ENCODE measurements around the gene RASD1. TPM values are rescaled to one million over a fixed set of nuclear protein-coding genes. Genes with fewer than 3 reads are reported as not detected.
A peak's percentile ranks its signal among the peaks of the same experiment; 100 is the strongest.

Gene RASD1
- polyA plus RNA-seq, 1 of the 3 experiments (the other 2 are of a cell fraction), result 0.43 TPM

DNA sequence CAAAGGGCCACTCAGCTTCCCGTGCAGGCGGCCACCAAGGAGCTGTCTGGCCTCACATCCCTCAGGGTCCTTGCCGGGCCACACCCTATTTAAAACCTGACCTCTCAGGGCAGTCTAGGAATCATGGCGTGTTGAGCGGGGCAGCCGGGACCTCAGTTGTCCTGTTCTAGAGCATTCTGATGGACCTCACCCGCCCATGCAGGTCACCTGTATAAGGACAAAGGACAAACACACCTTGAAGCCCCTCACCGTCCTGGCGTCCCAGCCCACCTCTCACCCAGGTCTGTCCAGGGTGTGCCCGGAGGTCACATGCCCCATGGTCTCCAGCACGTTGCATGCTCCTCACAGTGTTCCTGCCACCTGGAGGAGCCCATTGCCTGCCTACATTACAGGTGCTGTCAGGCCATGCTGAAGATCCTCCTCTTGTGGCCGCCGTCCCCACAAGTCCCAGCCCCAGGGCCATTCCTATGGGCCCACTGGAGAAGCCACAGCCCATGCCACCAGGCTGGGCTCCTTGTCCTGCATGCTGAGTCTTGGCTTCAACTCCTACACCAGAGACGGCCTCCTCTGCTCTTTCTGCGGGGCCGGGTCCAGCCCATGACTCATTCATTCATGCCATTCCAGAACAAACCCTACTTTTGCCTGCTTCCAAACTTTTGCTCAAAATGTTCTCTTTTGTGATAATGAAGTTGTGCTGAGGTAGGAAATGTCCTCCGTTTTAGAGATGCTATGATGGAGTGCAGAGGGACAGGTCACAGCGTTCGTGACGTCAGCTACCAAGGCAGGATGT, 49.0 kb upstream of the RASD1 start:
- POLR2A ChIA-PET, result interaction anchor here (1.6 kb wide), 1 partner anchor 17 kb away, joined by 3 read pairs; no protein-coding TSS in a partner anchor
- CTCF ChIA-PET, result interaction anchor here (1.0 to 3.4 kb wide), 2 partner anchors 23 to 48 kb away, joined by 3 to 11 read pairs; no protein-coding TSS in a partner anchor
- Histone ChIP-seq H3K9me2 (no peaks in the 10 kb centered on the region), H4K20me1 (ENCODE audit: insufficient read depth) (no peaks in the 10 kb centered on the region), H3K4me1 (ENCODE audit: control insufficient read depth in 1 of 2, insufficient read depth in 2 of 2, low read depth in 1 of 2, low read length in 1 of 2) (peaks cover 0 to 69% of the 10 kb centered on the region in 2 experiments; a peak in 2 of 4 replicates), H3K4me3 (ENCODE audit: low read depth in 2 of 2, low read length in 1 of 2) (no peak overlapping the region), H3K9ac (no peak overlapping the region), H3K9me3 (no peaks in the 10 kb centered on the region), H3K27me3 (ENCODE audit: insufficient read depth) (no peaks in the 10 kb centered on the region), H3F3A (replicated peaks; ENCODE audit: insufficient read depth) (no peaks in the 10 kb centered on the region), H3K36me3 (replicated peaks in 1 of 2; ENCODE audit: control insufficient read depth in 1 of 2, insufficient read depth in 2 of 2, low read length in 1 of 2) (no peaks in the 10 kb centered on the region), H3K79me2 (ENCODE audit: insufficient read depth) (no peaks in the 10 kb centered on the region), H3K27ac (ENCODE audit: low read depth in 2 of 2, low read length in 1 of 2) (peak overlapping the region in 1 of 2 experiments; percentile 96; a peak in 2 of 4 replicates), H2AFZ (ENCODE audit: low read depth) (no peak overlapping the region), H3K4me2 (no peak overlapping the region)
- no peak for DNase-seq
- TF ChIP-seq, protein P1, sequence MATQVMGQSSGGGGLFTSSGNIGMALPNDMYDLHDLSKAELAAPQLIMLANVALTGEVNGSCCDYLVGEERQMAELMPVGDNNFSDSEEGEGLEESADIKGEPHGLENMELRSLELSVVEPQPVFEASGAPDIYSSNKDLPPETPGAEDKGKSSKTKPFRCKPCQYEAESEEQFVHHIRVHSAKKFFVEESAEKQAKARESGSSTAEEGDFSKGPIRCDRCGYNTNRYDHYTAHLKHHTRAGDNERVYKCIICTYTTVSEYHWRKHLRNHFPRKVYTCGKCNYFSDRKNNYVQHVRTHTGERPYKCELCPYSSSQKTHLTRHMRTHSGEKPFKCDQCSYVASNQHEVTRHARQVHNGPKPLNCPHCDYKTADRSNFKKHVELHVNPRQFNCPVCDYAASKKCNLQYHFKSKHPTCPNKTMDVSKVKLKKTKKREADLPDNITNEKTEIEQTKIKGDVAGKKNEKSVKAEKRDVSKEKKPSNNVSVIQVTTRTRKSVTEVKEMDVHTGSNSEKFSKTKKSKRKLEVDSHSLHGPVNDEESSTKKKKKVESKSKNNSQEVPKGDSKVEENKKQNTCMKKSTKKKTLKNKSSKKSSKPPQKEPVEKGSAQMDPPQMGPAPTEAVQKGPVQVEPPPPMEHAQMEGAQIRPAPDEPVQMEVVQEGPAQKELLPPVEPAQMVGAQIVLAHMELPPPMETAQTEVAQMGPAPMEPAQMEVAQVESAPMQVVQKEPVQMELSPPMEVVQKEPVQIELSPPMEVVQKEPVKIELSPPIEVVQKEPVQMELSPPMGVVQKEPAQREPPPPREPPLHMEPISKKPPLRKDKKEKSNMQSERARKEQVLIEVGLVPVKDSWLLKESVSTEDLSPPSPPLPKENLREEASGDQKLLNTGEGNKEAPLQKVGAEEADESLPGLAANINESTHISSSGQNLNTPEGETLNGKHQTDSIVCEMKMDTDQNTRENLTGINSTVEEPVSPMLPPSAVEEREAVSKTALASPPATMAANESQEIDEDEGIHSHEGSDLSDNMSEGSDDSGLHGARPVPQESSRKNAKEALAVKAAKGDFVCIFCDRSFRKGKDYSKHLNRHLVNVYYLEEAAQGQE (IDR thresholded peaks at IDR 0.05; ENCODE audit: low read depth, low read length), result no peak
- TF ChIP-seq FOSL2 (IDR thresholded peaks at IDR 0.05; ENCODE audit: borderline replicate concordance, low read depth), result peak; percentile 39; the same call in 1 of the 2 replicates
- 92% methylated on average over 17 of the region's 20 CpGs for WGBS (ENCODE audit: low lambda C conversion rate)

GRCh38 chr17:17542906-17543635, 46.9 kb upstream of the RASD1 start:
- Histone ChIP-seq H3K27me3 (ENCODE audit: insufficient read depth) (no peaks in the 10 kb centered on the region), H3K4me1 (ENCODE audit: control insufficient read depth in 1 of 2, insufficient read depth in 2 of 2, low read depth in 1 of 2, low read length in 1 of 2) (peaks cover 0 to 76% of the 10 kb centered on the region in 2 experiments; a peak in 2 of 4 replicates), H3K9me2 (no peaks in the 10 kb centered on the region), H3K4me3 (ENCODE audit: low read depth in 2 of 2, low read length in 1 of 2) (no peak overlapping the region), H3K9me3 (no peaks in the 10 kb centered on the region), H3F3A (replicated peaks; ENCODE audit: insufficient read depth) (no peaks in the 10 kb centered on the region), H3K9ac (no peak overlapping the region), H3K79me2 (ENCODE audit: insufficient read depth) (no peaks in the 10 kb centered on the region), H2AFZ (ENCODE audit: low read depth) (no peak overlapping the region), H3K27ac (ENCODE audit: low read depth in 2 of 2, low read length in 1 of 2) (no peak overlapping the region), H4K20me1 (ENCODE audit: insufficient read depth) (no peaks in the 10 kb centered on the region), H3K4me2 (no peak overlapping the region), H3K36me3 (replicated peaks in 1 of 2; ENCODE audit: control insufficient read depth in 1 of 2, insufficient read depth in 2 of 2, low read length in 1 of 2) (no peaks in the 10 kb centered on the region)
- WGBS (ENCODE audit: low lambda C conversion rate), result 93% methylated on average over 17 of the region's 22 CpGs
- CTCF ChIA-PET, result interaction anchor here (1.5 to 3.4 kb wide), 3 partner anchors 25 to 52 kb away, joined by 3 to 11 read pairs (median 9); partner anchors contain the start of gene RASD1
- POLR2A ChIA-PET, result interaction anchor here (1.6 kb wide), 1 partner anchor 15 kb away, joined by 3 read pairs; no protein-coding TSS in a partner anchor
- DNase-seq, result no peak
- TF ChIP-seq, protein P2, sequence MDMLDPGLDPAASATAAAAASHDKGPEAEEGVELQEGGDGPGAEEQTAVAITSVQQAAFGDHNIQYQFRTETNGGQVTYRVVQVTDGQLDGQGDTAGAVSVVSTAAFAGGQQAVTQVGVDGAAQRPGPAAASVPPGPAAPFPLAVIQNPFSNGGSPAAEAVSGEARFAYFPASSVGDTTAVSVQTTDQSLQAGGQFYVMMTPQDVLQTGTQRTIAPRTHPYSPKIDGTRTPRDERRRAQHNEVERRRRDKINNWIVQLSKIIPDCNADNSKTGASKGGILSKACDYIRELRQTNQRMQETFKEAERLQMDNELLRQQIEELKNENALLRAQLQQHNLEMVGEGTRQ (IDR thresholded peaks at IDR 0.05; ENCODE audit: borderline replicate concordance, low read depth, low read length), result no peak
- TF ChIP-seq SIN3A (IDR thresholded peaks at IDR 0.05; ENCODE audit: borderline replicate concordance, low read depth, low read length), result no peak
- no peak for TF ChIP-seq CTCF (IDR thresholded peaks at IDR 0.05)
- no peak for TF ChIP-seq RAD21 (IDR thresholded peaks at IDR 0.05; ENCODE audit: low read length)
- no peak for TF ChIP-seq CHD2 (IDR thresholded peaks at IDR 0.05; ENCODE audit: low read length, partially characterized antibody)
- TF ChIP-seq TCF12 (IDR thresholded peaks at IDR 0.05), result no peak
- TF ChIP-seq ZBTB33 (IDR thresholded peaks at IDR 0.05; ENCODE audit: borderline replicate concordance, low read depth), result no peak
- TF ChIP-seq, protein P3, sequence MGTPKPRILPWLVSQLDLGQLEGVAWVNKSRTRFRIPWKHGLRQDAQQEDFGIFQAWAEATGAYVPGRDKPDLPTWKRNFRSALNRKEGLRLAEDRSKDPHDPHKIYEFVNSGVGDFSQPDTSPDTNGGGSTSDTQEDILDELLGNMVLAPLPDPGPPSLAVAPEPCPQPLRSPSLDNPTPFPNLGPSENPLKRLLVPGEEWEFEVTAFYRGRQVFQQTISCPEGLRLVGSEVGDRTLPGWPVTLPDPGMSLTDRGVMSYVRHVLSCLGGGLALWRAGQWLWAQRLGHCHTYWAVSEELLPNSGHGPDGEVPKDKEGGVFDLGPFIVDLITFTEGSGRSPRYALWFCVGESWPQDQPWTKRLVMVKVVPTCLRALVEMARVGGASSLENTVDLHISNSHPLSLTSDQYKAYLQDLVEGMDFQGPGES (IDR thresholded peaks at IDR 0.05; ENCODE audit: low read depth, low read length), result no peak
- TF ChIP-seq RXRA (IDR thresholded peaks at IDR 0.05; ENCODE audit: borderline replicate concordance, low read depth), result no peak
- no peak for TF ChIP-seq MXI1 (IDR thresholded peaks at IDR 0.05; ENCODE audit: low read depth, low read length)
- TF ChIP-seq RFX5 (IDR thresholded peaks at IDR 0.05; ENCODE audit: low read length), result no peak

Data from SK-N-SH (cell line).